Measurements from ENCODE around the gene JMJD1C.

Gene JMJD1C

GRCh38 chr10:63502832-63503231 is 37.1 kb upstream of the JMJD1C start:
- no peak for TF ChIP-seq CTCF (IDR thresholded peaks at IDR 0.05)

GRCh38 chr10:63501954-63502353 is 36.2 kb upstream of the JMJD1C start:
- TF ChIP-seq CTCF (IDR thresholded peaks at IDR 0.05) = no peak

- TF ChIP-seq CTCF (IDR thresholded peaks at IDR 0.05) = no peak
Observed at GRCh38 chr10:63498665-63499064, 32.9 kb upstream of the JMJD1C start.

- TF ChIP-seq CTCF (IDR thresholded peaks at IDR 0.05) = no peak
Observed at GRCh38 chr10:63497321-63497720, 31.5 kb upstream of the JMJD1C start.

GRCh38 chr10:63496561-63496960 is 30.8 kb upstream of the JMJD1C start:
- no peak for TF ChIP-seq CTCF (IDR thresholded peaks at IDR 0.05)

GRCh38 chr10:63494951-63495350 is 29.2 kb upstream of the JMJD1C start:
- TF ChIP-seq CTCF (IDR thresholded peaks at IDR 0.05) = no peak

- TF ChIP-seq CTCF (IDR thresholded peaks at IDR 0.05) = no peak
Observed at GRCh38 chr10:63493004-63493403, 27.2 kb upstream of the JMJD1C start.

GRCh38 chr10:63491588-63492316 is 26.0 kb upstream of the JMJD1C start:
- TF ChIP-seq CTCF (IDR thresholded peaks at IDR 0.05) = no peak

Measured in LNCAP (cell line).